Psoas muscle (tissue), 8 donors: ENCODE results near the gene NME4. TPM values are rescaled to one million over a fixed set of nuclear protein-coding genes. Genes with fewer than 3 reads are reported as not detected.

Experiments used
- ATAC-seq, 4 donors: fragments of 200-7000 bp; cut with Tn5 transposase; one replicate each; pipeline ENCODE4 v1.9.1; 2020; ENCODE audit warnings: moderate library complexity in 3 of 4, mild to moderate bottlenecking in 2 of 4
- DNase-seq, 2 donors: peaks; one replicate each; pipeline ENCODE4 v3.0.0-alpha.2; 2020
- H3K27ac ChIP-seq: fragments of 200-600 bp; one replicate; pipeline ENCODE4 v1.8.0; 2022
- H3K27me3 ChIP-seq, 3 donors: fragments of 200-600 bp in 1 of 3; one replicate each; pipeline versions ENCODE4 v1.6.1 to v1.8.0; 2013 to 2022; ENCODE audit warnings: low read length in 2 of 3, mild to moderate bottlenecking in 2 of 3, moderate library complexity in 1 of 3; ENCODE audit not compliant: insufficient read depth in 3 of 3
- H3K36me3 ChIP-seq, 2 donors: fragments of 200-600 bp in 1 of 2; one replicate each; pipeline versions ENCODE4 v1.6.1 to v1.8.0; 2013 to 2022; ENCODE audit warnings: low read depth in 1 of 2, mild to moderate bottlenecking in 1 of 2, moderate library complexity in 1 of 2; ENCODE audit not compliant: insufficient read depth in 1 of 2
- H3K4me1 ChIP-seq: fragments of 200-600 bp; one replicate; pipeline ENCODE4 v1.8.0; 2022
- H3K4me3 ChIP-seq: fragments of 200-600 bp; one replicate; pipeline ENCODE4 v1.8.0; 2022; ENCODE audit warnings: mild to moderate bottlenecking
- H3K9me3 ChIP-seq: fragments of 200-600 bp; one replicate; pipeline ENCODE4 v1.8.0; 2022
- CTCF ChIP-seq: fragments of 200-600 bp; IDR thresholded peaks from one replicate; pipeline ENCODE4 v1.8.0; 2022; ENCODE audit warnings: antibody characterized with exemption
- WGBS, 3 donors: extraction: QIAGEN DNeasy Blood & Tissue Kit; methylation state at CpG; one replicate each; pipeline versions ENCODE4 v1.1.6 to v1.1.7; 2013; 5-methylcytosine and 5-hydroxymethylcytosine counted together
- intact Hi-C, 2 donors: fragments of 100-400 bp; cut with DNase I; formaldehyde crosslinking; loops; one replicate each; pipeline versions ENCODE4 v1.11.0 to v1.14.2; 2022
- polyA plus RNA-seq, 3 donors: library from polyadenylated mRNA; stranded (reverse); fragments of 200-250 nt; gene quantifications; one replicate each; pipeline ENCODE4 v1.2.3, GENCODE V29; 2013
- total RNA-seq, 4 donors: library from RNA; stranded (reverse); fragmentation: NEBNext Ultra II Directional in 2 of 4; extraction: Animal tissue kit (Norgen Biotek cat#: 25700) in 2 of 4; gene quantifications; one replicate each; pipeline versions ENCODE4 v1.2.1 to v1.2.4, GENCODE V29; 2021 to 2023
- donor health status: healthy with polysubstance abuse.
- donor health status: DM: no; HTN: no; CAD: no; lungs with moderate emphysema.
- donor health status: Bipolar disorder and iron deficiency.
- donor health status: healthy.
- donor health status: DM: yes; HTN: yes; CAD: no.
- donor health status: DM: no; HTN: no; CAD: no.
- donor health status: DM: no; HTN: no; CAD: no.
- donor health status: DM: yes; HTN: yes; CAD: no.

Gene NME4
- total and polyA plus RNA-seq, 7 donors = 16.0 to 39.7 (median 23.1) TPM

- Histone ChIP-seq H3K27me3 (no peaks in the 10 kb centered on the region), H3K9me3 (no peaks in the 10 kb centered on the region), H3K4me1 (peaks cover 17% of the 10 kb centered on the region), H3K36me3 (peaks cover 0 to 3% of the 10 kb centered on the region in 2 donors), H3K4me3 (peak overlapping the region; percentile 71), H3K27ac (peak overlapping the region; percentile 73)
- WGBS, 3 donors = 3 to 15% (median 9%) methylated on average over 22 of the region's 22 CpGs
- DNase-seq (peak in 1 of 2 donors; percentile 67), ATAC-seq (peak in 1 of 4 donors; percentile 24)
- no peak for TF ChIP-seq CTCF
- intact Hi-C loops = loop anchor here in 1 of 2 donors (5.0 kb wide), 1 partner anchor 131 kb away; the partner anchor contains the start of gene CAPN15
Observed at GRCh38 chr16:396605-397004, 394 bp upstream of the NME4 start.

- H3K27ac ChIP-seq = peak overlapping the region; percentile 72
- H3K27me3 ChIP-seq = no peaks in the 10 kb centered on the region
- ATAC-seq (peak; percentile 47 to 68 (median 54)), DNase-seq (peak; percentile 76 to 91)
- peaks cover 21% of the 10 kb centered on the region for H3K4me1 ChIP-seq
- no peaks in the 10 kb centered on the region for H3K9me3 ChIP-seq
- H3K36me3 ChIP-seq = peaks cover 0 to 3% of the 10 kb centered on the region in 2 donors
- H3K4me3 ChIP-seq = peak overlapping the region; percentile 71
- WGBS, 3 donors = 15 to 33% (median 17%) methylated on average over 19 to 29 of the region's 29 CpGs
- TF ChIP-seq CTCF = peak; percentile 49
- intact Hi-C loops = loop anchor here in 1 of 2 donors (5.0 kb wide), 1 partner anchor 129 kb away; the partner anchor contains the start of gene CAPN15
Observed at GRCh38 chr16:397736-398332, 835 bp downstream of the NME4 start.

- H3K27ac ChIP-seq = peak overlapping the region; percentile 72
- peaks cover 21% of the 10 kb centered on the region for H3K4me1 ChIP-seq
- H3K27me3 ChIP-seq = no peaks in the 10 kb centered on the region
- DNase-seq (no peak), ATAC-seq (no peak)
- intact Hi-C loops = loop anchor here in 1 of 2 donors (5.0 kb wide), 1 partner anchor 129 kb away; the partner anchor contains the start of gene CAPN15
- 79 to 85% (median 79%) methylated on average over 21 to 24 of the region's 24 CpGs for WGBS, 3 donors
- TF ChIP-seq CTCF = no peak
- peaks cover 0 to 3% of the 10 kb centered on the region in 2 donors for H3K36me3 ChIP-seq
- H3K4me3 ChIP-seq = no peak overlapping the region
- H3K9me3 ChIP-seq = no peaks in the 10 kb centered on the region
Observed at GRCh38 chr16:398561-399339, 1.8 kb downstream of the NME4 start.

- intact Hi-C loops = loop anchor here in 1 of 2 donors (5.0 kb wide), 1 partner anchor 128 kb away; the partner anchor contains the start of gene CAPN15
- Histone ChIP-seq H3K4me3 (no peak overlapping the region), H3K27me3 (no peaks in the 10 kb centered on the region), H3K4me1 (peaks cover 21% of the 10 kb centered on the region), H3K27ac (no peak overlapping the region), H3K36me3 (peaks cover 0 to 3% of the 10 kb centered on the region in 2 donors), H3K9me3 (no peaks in the 10 kb centered on the region)
- no peak for TF ChIP-seq CTCF
- no peak for ATAC-seq
- DNase-seq = no peak
- 76 to 86% (median 78%) methylated on average over 21 to 22 of the region's 22 CpGs for WGBS, 3 donors
Observed at GRCh38 chr16:399340-400019, 2.5 kb downstream of the NME4 start.
